ENCODE results near the gene A1CF. TPM values are rescaled to one million over a fixed set of nuclear protein-coding genes. Genes with fewer than 3 reads are reported as not detected.
"Not testable (repeated sequence)": the region's sequence is repeated elsewhere in the genome, so short reads cannot be mapped to it uniquely, and the experiment has no call there.

A1CF gene, protein sequence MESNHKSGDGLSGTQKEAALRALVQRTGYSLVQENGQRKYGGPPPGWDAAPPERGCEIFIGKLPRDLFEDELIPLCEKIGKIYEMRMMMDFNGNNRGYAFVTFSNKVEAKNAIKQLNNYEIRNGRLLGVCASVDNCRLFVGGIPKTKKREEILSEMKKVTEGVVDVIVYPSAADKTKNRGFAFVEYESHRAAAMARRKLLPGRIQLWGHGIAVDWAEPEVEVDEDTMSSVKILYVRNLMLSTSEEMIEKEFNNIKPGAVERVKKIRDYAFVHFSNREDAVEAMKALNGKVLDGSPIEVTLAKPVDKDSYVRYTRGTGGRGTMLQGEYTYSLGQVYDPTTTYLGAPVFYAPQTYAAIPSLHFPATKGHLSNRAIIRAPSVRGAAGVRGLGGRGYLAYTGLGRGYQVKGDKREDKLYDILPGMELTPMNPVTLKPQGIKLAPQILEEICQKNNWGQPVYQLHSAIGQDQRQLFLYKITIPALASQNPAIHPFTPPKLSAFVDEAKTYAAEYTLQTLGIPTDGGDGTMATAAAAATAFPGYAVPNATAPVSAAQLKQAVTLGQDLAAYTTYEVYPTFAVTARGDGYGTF
- total RNA-seq, result not detected
- long read RNA-seq, result 0 reads

DNA sequence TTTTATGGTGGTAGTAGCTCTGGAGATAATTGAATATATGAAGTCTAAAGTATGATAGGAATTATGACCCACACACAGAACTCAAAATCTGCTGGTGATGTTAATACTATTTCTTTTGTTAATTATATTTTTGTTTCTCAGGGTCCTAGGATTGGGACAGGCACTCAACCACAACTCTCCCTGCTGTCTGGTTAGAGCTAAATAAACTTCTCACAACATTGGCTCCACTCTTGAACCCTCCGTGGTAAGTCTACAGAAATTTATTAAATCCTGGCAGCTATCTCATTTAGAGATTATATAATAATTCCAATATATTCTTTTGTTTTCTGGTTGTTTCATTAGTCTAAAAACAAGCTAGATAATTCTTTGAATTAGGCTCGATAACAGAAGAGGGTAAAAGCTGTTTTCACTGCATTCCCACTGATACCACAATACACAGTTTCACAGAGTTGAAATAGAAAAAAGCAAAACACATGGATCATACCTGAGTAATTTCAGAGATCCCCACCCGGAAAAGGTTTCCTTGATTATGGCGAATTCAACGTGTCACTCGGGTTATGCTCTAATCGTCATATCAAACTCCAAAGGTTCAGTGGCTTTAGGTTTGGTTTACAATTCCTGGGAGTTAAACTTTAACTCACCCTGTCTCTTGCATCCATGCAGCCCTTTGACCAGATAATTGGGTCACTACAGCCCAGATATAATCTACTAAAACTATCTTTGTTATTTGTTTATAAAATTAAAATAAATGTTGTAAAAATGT, at the start of gene A1CF:
Gene A1CF, minus strand, starts transcription at position 531 of the 763 bp plus-strand sequence. CDS start 25,687 bp downstream, outside the sequence.
- intact Hi-C loops (cut with micrococcal nuclease), result no loop called here
- DNase-seq (no peak), ATAC-seq (no peak)

DNA sequence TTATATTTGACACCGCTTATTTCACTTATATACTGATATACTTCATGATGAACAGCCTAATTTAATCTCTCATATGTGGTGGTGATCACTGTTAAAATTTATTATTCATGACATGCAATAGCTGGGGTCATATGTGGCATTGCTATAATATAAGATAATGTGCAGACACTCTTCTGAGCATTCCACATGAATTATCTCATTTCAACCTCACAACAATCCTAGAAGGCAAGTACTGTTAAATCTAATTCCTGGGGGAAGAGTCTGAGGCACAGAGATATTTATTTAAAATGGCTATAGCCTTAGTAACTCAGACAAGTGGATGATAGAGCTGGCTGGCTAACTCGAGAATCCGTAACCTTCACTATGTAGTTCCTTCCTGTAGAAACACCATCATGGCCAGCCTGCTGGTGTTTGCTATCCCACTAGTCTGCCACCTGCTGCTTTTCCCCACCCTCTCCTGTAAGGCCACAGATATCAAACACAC, 46.6 kb upstream of the A1CF start:
- no peak for DNase-seq
- intact Hi-C loops (cut with micrococcal nuclease), result no loop called here

DNA sequence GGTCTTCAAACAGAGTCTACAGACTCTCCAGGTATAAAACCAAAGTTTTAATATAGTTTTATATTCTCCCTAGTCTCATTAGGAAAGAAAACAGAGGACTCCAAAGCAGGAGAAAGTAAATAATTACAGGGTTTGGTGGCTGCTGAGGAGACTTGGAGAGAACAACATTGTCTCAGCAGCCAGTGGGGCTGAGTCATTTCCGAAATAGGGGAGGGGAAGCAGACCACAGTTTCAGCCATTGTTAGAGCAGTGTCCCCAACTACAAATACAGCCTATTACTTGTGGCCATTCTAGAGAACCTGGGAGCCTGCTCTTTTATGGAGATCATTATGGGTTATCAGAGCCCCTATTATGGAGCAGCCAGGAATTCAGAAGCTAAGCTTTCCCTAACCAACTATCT, 44.2 kb upstream of the A1CF start:
- intact Hi-C loops (cut with micrococcal nuclease), result no loop called here
- no peak for ATAC-seq
- DNase-seq, result no peak

More for the DNA sequence above, 46.6 kb upstream of the A1CF start:
- ATAC-seq, result no peak

DNA sequence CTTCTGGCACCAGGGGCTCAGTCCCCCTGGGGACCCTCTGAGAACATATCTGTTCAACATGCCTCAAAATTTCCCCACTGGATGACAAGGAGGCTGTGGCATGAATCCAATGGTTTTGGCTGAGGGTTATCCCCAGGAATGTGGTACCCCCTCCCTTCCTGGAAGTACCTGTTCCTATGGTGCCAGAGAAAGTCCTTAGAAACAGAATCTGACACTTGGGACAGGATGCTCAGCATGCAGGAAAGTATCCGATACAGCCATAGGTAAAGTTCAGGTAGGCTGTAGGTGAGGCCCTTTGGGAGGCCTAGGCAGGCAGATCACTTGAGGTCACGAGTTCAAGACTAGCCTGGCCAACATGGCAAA, 42.7 kb upstream of the A1CF start:
- intact Hi-C loops (cut with micrococcal nuclease), result no loop called here
- DNase-seq (no peak), ATAC-seq (peak; percentile 78)

DNA sequence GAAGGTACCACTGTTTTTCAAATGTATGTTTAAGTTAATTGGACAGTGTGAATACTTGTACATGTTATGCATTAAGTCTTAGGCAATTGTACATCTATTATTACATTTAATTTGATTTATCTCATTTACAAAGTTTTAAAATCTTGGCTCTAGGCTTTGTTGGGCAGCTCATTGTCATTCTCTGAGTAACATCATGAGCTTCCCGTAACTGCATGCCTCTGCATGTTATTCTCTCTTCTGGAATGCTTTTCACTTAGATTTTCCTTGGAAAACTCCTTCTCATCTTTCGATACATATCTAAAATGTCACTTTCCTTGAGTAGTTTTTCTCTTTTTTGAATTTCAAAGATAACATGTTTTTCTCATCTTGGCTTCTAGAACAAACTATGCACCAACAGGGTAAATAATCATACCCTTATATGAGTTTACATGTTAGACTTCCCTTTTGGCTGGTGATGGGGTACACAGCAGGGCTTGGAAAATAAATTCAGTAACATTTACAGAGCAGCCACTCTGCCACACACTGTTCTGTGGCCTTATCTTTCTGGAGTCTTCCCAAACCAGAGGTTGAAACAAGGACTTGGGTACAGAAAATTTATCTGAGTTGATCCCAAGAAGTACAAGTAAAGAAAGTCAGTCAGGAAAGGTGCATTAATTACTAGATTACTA, 42.2 kb upstream of the A1CF start:
- peak; percentile 95 for ATAC-seq
- intact Hi-C loops (cut with micrococcal nuclease), result no loop called here
- no peak for DNase-seq

DNA sequence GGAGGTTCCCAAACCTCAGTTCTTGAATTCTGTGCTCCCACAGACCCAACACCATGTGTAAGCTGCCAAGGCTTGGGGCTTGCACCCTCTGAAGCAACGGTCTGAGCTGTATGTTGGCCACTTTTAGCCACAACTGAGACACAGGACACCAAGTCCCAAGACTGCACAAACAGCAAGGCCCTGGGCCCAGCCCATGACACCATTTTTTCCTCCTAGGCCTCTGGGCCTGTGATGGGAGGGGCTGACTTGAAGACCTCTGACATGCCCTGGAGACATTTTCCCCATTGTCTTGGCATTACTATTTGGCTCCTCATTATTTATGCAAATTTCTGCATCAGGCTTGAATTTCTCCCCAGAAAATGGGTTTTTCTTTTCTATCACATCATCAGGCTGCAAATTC, 38.0 kb upstream of the A1CF start:
- ATAC-seq; DNase-seq; intact Hi-C loops (cut with micrococcal nuclease): not testable (repeated sequence)

DNA sequence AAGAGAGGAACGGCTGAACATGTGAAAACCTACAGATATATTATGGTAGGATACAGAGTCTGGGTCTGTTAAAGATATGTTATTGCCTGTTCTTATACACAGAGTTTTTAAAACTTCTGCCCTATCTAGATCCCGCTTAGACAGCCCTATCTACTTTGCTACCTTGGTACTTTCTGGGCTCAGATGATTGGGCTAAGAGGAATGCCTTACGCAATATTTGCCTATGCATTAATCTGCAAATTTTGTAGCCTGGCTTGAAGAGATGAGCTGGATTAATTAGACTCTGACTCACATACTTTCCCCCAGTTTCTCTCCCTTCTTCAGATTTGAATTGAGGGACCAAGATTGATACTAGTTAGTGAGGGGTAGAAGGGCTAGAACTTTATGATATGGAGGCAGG, 33.6 kb upstream of the A1CF start:
- intact Hi-C loops (cut with micrococcal nuclease), result no loop called here
- DNase-seq, result no peak
- no peak for ATAC-seq

DNA sequence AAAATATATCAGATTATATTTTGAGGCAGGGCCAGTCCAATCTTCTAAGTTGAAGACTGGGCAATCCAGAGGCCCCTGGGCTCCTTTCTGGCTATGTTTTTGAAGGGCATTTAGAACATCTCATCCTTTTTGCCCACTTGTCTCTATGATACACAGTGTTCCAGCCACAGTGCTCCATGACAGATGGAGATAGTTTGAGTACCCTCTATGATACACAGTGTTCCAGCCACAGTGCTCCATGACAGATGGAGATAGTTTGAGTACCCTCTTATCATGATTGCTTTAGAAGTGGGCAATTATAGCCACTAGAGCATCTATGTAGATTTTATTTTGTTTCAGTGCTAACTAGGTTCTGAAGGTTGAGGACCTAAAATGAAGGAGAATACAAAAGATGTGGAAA, 33.1 kb upstream of the A1CF start:
- peak; percentile 93 for ATAC-seq
- DNase-seq, result no peak
- intact Hi-C loops (cut with micrococcal nuclease), result no loop called here

DNA sequence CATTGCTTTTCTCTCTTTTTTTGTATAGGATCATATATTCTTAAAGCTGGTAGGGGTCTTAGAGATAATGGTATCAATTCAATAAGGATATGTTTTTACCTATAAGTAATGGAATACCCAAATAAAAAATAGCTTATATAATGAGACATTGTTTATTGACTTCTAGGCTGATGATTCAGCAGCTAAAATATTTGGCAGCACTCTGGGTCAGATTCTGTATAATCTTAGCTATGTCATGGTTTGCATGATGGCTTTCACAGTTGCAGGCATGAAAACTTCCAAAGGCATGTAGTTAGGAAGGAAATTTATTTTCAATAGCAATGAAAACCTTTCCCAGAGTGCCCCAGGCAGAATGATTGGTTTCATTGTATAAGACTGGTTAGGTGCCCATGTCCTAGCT, 32.1 kb upstream of the A1CF start:
- ATAC-seq, result peak; percentile 71
- intact Hi-C loops (cut with micrococcal nuclease), result no loop called here
- no peak for DNase-seq

DNA sequence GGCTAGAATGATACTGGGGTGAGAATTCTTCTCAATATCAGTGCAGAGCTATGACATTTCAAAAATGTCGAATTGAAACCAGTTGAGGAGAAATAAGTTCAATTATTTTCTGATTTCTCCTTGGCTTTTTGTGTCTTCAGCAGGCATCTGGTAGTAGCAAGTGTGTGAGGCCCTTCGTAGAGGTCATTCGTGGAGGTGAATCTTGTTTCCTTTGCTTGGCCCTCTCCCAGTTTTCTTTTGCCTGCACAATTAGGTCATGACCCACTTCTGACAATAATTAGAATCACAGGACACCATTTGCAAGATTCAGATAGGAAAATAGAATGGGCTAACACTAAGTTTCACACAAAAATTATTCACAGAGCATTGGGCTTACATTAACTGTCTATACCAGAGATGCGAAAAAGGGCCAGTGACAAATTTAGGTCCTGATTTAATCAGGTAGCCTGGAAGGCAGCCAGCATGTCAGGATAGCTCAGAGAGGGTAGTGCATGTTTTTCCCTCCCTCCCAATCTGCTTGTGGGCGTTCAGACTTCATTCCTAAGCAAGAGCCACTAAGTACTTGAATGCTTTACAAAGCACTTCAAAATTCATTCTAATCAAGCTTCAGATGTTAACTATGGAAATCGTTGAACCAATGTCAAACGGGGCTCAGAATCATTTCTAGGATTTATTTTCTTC, 24.0 kb upstream of the A1CF start:
- ATAC-seq, result peak; percentile 71
- DNase-seq, result peak; percentile 37
- intact Hi-C loops (cut with micrococcal nuclease), result no loop called here

DNA sequence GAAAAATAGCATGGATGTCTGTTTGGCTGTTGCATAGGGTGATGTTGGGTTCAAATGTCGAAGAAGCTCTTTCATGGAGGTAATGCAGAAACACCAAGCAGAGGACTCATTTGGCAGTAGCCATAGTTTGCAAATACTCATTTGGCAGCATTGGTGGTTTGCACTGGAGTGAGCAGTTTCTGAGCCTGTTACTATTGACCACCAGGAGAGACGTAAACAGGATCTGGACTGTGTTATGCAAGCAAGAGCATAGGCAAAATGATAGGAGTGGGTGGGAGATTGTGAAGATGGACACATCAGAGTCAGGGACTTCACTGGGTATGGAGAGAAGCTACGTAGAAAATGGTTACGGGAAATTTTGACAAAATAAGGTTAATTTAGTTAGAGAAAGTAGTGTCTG, 22.9 kb upstream of the A1CF start:
- ATAC-seq, result no peak
- no peak for DNase-seq
- intact Hi-C loops (cut with micrococcal nuclease), result no loop called here

DNA sequence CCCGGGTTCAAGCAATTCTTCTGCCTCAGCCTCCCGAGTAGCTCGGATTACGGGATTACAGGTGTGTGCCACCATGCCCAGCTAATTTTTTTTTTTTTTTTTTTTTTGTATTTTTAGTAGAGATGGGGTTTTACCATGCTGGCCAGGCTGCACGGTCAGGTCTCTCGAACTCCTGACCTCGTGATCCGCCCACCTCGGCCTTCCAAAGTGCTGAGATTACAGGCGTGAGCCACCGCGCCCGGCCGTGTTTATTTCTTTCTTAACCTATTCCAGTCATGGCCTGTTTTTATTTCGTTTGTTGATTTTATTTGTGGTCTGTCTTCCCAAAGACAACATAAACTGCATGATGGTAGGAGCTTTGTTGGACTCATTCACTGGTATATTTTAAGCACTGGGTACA, 20.4 kb upstream of the A1CF start:
- ATAC-seq; intact Hi-C loops (cut with micrococcal nuclease); DNase-seq: not testable (repeated sequence)

DNA sequence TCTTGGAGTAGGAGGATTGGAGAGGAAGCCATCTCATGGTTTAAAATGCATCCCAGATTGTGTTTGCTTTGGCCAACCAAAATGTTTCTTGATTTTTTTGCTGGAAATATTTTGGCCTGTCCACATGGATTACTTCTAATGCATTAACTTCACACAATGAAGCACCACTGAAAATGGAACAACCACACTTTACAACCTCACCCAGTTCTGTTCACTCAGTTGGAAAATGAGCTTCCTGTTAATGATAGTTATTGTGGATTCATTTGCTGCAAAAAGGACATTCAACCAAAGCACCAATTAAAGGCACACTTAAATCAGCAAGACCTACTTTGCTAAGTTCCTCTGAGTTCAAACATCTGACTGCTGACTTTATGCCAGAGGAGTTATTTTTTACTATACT, 11.3 kb upstream of the A1CF start:
- DNase-seq (no peak), ATAC-seq (no peak)
- intact Hi-C loops (cut with micrococcal nuclease), result no loop called here

DNA sequence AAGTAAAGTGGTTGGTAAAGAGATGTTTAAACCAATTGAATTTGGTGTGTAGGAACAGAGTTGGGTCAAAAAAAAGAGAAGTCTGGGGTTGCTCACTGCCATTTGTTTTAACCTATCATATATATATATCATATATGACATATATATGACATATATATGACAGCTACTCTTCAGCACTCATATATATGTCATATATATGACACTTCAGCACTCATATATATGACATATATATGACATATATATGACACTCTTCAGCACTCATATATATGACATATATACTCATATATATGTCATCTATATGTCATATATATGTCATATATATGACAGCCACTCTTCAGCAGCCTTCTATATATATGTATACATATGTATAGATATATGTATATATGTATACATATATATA, 8.9 kb upstream of the A1CF start:
- ATAC-seq (no peak), DNase-seq (no peak)
- intact Hi-C loops (cut with micrococcal nuclease), result no loop called here

DNA sequence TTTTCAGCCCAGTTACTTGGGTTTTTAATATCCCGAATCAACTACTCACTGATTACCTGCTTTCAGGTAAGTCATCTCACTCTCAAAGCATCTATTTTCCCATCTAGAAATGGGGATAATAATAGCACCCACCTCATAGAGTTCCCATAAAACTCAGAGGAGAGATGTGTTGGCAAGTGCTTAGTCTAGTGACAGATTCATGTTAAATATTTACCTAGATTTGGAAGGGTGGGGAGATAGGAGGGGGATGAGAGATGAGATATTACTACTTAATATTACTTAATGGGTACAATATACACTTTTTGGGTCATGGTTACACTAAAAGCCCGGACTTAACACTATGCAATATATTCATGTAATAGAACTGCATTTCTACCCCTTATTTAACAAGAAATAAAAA, 7.0 kb upstream of the A1CF start:
- ATAC-seq, result no peak
- DNase-seq, result no peak
- intact Hi-C loops (cut with micrococcal nuclease), result no loop called here

DNA sequence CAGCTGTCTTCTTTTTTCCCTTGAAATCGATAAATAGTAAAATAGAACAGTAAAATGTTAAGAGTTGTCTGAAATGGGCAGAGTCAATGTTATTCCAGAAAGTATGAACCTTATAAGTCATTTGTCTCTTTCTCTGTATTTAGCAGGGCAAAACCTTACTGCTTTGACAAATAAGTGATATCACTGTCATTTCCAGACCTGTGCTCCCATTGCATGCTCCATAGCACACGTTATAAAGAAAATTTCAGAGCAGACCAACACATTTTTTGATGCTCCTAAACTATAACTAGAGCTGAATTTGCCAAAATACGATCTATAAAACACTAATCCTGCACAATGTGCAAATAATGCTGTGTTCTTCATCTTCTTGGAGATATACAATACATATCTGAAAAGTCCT, 1.1 kb downstream of the A1CF start:
- intact Hi-C loops (cut with micrococcal nuclease), result no loop called here
- ATAC-seq (no peak), DNase-seq (no peak)

DNA sequence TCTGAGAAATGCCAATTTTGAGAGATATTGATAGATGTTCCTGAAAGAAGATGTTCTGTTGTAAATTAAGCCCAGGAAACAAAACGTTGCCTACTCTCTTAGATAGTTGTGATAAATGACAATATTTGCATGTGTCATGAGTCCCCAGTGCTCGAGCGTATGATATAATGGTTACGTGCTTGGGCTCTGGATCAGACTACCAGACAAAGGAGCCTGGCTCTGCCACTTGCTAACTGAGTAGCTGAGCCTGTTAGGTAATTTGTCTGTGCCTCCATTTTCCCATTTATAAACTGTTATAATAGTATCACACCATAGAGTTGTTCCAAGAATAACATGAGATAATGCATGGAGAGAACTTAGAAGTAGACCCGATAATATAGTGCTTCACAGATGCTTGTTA, 1.8 kb downstream of the A1CF start:
- no peak for DNase-seq
- intact Hi-C loops (cut with micrococcal nuclease), result no loop called here
- ATAC-seq, result no peak

DNA sequence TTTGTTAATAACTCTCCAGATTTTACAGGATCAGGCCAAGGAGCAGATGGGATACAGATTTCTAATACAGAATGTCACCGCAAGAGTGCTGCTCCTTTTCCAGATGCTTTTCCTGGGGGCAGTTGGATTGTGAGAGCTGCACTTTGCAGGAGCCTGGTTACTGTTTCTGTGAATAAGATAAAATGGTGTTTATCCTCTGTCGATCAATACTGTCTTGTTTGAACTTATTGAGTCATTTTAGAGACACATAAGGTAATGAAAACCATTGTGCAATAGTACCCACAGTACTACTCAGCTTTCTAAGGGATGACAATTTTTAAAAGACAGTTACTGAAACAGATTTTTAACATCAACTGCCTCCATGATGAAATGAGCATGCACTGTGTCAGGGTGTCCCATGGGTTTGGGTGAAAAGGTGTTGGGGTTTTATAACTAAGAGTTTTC, 2.9 kb downstream of the A1CF start:
- DNase-seq, result no peak
- intact Hi-C loops (cut with micrococcal nuclease), result no loop called here
- no peak for ATAC-seq

DNA sequence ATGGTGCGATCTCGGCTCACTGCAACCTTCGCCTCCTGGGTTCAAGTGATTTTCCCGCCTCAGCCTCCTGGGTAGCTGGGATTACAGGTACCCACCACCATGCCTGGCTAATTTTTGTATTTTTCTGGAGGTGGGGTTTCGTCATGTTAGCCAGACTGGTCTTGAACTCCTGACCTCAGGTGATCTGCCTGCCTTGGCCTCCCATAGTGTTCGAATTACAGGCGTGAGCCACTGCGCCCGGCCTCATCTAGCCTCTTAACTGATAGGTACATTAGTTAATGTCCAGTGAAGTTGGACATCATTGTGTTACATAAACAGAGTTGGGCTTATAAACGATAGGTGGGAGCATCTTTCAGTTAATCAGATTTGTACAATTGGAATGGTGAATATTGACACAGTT, 4.4 kb downstream of the A1CF start:
- ATAC-seq; intact Hi-C loops (cut with micrococcal nuclease); DNase-seq: not testable (repeated sequence)

Data from left ventricle myocardium superior (tissue), 1 donor.